ENCODE data around the gene SMAD5.

The SMAD5 gene

GRCh38 chr5:136155761-136156160 lies 23.1 kb downstream of the SMAD5 start:
- Mint-ChIP-seq H3K4me3 (no peak overlapping the region), H3K4me1 (ENCODE audit: low read depth) (no peaks in the 10 kb centered on the region), H3K9me3 (no peaks in the 10 kb centered on the region)

GRCh38 chr5:136157514-136157913 lies 24.9 kb downstream of the SMAD5 start:
- H3K4me3 Mint-ChIP-seq: no peak overlapping the region

More at GRCh38 chr5:136155761-136156160, 23.1 kb downstream of the SMAD5 start:
- Mint-ChIP-seq H3K27ac (no peak overlapping the region), H3K27me3 (ENCODE audit: low read depth) (no peaks in the 10 kb centered on the region), H3K36me3 (ENCODE audit: low read depth) (peaks cover 10% of the 10 kb centered on the region)

DNA sequence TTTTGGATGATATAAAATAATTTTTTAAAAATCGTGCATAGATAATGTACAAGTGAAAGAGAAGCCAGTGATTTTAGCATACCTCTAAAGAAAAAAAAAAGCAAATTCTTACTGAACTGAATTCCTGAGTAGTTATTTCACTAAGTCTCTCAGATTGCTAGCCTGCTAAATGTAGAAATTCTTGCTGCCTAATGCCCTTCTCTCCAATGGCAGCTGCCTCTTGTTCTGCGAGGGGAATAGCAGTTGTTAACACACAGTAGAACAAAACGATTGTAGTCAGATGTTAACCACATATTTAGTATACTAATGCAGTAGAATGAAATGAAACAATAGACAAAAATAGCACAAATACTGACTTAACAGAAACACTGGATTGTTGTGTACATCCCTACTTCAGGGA lies 26.8 kb downstream of the SMAD5 start:
- Mint-ChIP-seq H3K4me1 (ENCODE audit: low read depth) (no peaks in the 10 kb centered on the region), H3K27ac (no peak overlapping the region), H3K4me3 (no peak overlapping the region), H3K9me3 (no peaks in the 10 kb centered on the region), H3K27me3 (ENCODE audit: low read depth) (no peaks in the 10 kb centered on the region), H3K36me3 (ENCODE audit: low read depth) (peaks cover 6% of the 10 kb centered on the region)

More at GRCh38 chr5:136157514-136157913, 24.9 kb downstream of the SMAD5 start:
- Mint-ChIP-seq H3K27ac (no peak overlapping the region), H3K27me3 (ENCODE audit: low read depth) (no peaks in the 10 kb centered on the region), H3K9me3 (no peaks in the 10 kb centered on the region), H3K36me3 (ENCODE audit: low read depth) (peaks cover 12% of the 10 kb centered on the region), H3K4me1 (ENCODE audit: low read depth) (no peaks in the 10 kb centered on the region)

DNA sequence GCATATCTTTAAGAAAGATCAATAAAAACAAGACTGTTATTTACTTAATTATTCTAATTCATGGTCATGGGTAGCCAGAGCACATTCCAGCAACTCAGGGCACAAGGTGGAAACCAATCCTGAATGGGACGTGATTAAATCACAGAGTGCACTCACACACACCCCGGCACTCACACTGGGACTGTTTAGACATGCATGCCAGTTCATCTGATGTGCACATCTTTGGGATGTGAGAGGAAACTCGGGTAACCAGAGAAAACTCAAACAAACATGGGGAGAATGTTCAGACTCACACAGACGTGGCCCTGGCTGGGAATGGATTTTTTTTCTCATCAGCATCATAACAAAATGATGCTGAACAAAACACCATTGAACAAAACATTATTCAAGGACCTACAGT lies 29.4 kb downstream of the SMAD5 start:
- Mint-ChIP-seq H3K4me3 (no peak overlapping the region), H3K27ac (no peak overlapping the region), H3K4me1 (ENCODE audit: low read depth) (no peaks in the 10 kb centered on the region), H3K27me3 (ENCODE audit: low read depth) (no peaks in the 10 kb centered on the region), H3K36me3 (ENCODE audit: low read depth) (peaks cover 3% of the 10 kb centered on the region), H3K9me3 (no peaks in the 10 kb centered on the region)

DNA sequence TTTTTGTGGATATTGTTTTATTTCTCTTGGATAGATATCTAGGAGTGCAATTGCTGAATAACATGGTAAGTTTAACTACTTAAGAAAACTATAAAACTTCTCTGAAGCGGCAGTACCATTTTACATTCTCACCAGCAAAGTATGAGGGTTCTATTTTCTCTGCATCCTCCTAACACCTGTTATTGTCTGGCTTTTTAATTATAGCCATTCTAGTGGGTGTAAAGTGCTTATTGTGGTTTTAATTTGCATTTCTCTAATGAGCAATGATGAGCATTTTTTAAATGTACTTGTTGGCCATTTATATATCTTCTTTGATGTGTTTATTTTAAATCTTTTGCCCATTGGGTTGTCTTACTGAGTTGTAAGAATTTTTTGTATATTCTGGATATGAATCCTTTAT lies 31.6 kb downstream of the SMAD5 start:
- Mint-ChIP-seq H3K27me3 (ENCODE audit: low read depth) (no peaks in the 10 kb centered on the region), H3K4me3 (no peak overlapping the region), H3K27ac (no peak overlapping the region), H3K4me1 (ENCODE audit: low read depth) (no peaks in the 10 kb centered on the region), H3K9me3 (no peaks in the 10 kb centered on the region), H3K36me3 (ENCODE audit: low read depth) (peaks cover 6% of the 10 kb centered on the region)

DNA sequence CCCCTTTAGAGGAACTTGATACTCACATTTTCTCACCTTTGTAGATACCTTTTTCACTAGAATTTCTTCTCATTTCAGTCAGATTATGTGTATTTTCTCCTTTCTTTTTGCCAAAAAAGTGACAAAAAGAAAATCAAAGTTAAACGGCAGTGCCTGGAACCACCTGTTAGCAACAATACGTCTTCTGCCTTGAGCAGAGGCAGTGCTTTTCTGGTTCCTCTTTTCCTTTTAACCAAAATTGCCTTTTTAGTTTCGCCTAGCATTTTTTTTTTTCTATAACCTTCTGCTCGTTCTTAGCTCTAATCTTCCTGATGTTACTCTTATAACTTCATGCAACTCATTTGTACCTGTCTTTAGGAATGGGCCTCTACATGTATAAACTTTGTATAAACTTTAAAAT lies 34.3 kb downstream of the SMAD5 start:
- H3K27me3 Mint-ChIP-seq (ENCODE audit: low read depth): no peaks in the 10 kb centered on the region
- no peaks in the 10 kb centered on the region for H3K4me1 Mint-ChIP-seq (ENCODE audit: low read depth)
- H3K36me3 Mint-ChIP-seq (ENCODE audit: low read depth): peaks cover 4% of the 10 kb centered on the region
- H3K27ac Mint-ChIP-seq: no peak overlapping the region
- H3K4me3 Mint-ChIP-seq: no peak overlapping the region
- no peaks in the 10 kb centered on the region for H3K9me3 Mint-ChIP-seq

DNA sequence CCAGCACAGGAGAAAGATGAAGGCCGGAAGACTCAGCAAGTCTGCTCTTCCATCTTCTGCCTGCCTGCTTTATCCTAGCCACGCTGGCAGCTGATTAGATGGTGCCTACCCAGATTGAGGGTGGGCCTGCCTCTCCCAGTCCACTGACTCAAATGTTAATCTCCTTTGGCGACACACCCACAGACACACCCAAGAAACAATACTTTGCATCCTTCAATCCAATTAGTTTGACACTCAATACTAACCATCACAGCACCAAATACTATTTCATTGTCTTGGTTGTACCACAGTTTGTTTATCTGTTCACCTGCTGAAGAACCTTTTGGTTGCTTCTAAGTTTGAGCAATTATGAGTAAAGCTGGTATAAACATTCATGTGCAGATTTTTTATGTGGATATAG lies 36.6 kb downstream of the SMAD5 start:
- peaks cover 4% of the 10 kb centered on the region for H3K36me3 Mint-ChIP-seq (ENCODE audit: low read depth)
- no peaks in the 10 kb centered on the region for H3K9me3 Mint-ChIP-seq
- no peaks in the 10 kb centered on the region for H3K4me1 Mint-ChIP-seq (ENCODE audit: low read depth)
- H3K27me3 Mint-ChIP-seq (ENCODE audit: low read depth): no peaks in the 10 kb centered on the region
- no peak overlapping the region for H3K4me3 Mint-ChIP-seq
- H3K27ac Mint-ChIP-seq: no peak overlapping the region

DNA sequence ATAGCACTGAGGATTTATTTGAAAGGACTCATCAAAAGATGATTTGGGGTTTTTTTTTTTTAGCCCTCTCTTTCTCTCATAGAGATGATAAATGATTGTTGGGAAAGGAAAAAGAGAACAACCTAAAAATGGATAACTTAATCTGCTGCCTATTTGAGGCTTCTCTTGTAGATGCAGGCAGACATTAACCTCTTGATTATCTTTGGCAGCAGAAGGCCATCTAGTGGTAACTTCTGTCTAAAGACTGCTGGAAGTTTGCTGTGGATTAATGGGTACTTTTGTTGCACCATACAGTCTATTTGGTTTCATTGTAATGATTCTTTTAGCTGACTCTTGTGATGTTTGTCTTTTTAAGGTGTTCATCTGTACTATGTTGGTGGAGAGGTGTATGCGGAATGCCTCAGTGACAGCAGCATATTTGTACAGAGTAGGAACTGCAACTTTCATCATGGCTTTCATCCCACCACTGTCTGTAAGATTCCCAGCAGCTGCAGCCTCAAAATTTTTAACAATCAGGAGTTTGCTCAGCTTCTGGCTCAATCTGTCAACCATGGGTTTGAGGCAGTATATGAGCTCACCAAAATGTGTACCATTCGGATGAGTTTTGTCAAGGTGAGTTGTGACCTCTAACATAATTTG lies 41.5 kb downstream of the SMAD5 start:
- no peaks in the 10 kb centered on the region for H3K4me1 Mint-ChIP-seq (ENCODE audit: low read depth)
- no peaks in the 10 kb centered on the region for H3K9me3 Mint-ChIP-seq
- peaks cover 4% of the 10 kb centered on the region for H3K36me3 Mint-ChIP-seq (ENCODE audit: low read depth)
- no peak overlapping the region for H3K27ac Mint-ChIP-seq
- no peaks in the 10 kb centered on the region for H3K27me3 Mint-ChIP-seq (ENCODE audit: low read depth)
- H3K4me3 Mint-ChIP-seq: no peak overlapping the region

GRCh38 chr5:136182618-136183017 lies 50.0 kb downstream of the SMAD5 start:
- peaks cover 1% of the 10 kb centered on the region for H3K36me3 Mint-ChIP-seq (ENCODE audit: low read depth)
- H3K4me3 Mint-ChIP-seq: no peak overlapping the region
- H3K27ac Mint-ChIP-seq: no peak overlapping the region
- H3K4me1 Mint-ChIP-seq (ENCODE audit: low read depth): no peaks in the 10 kb centered on the region
- no peaks in the 10 kb centered on the region for H3K27me3 Mint-ChIP-seq (ENCODE audit: low read depth)
- H3K9me3 Mint-ChIP-seq: no peaks in the 10 kb centered on the region

DNA sequence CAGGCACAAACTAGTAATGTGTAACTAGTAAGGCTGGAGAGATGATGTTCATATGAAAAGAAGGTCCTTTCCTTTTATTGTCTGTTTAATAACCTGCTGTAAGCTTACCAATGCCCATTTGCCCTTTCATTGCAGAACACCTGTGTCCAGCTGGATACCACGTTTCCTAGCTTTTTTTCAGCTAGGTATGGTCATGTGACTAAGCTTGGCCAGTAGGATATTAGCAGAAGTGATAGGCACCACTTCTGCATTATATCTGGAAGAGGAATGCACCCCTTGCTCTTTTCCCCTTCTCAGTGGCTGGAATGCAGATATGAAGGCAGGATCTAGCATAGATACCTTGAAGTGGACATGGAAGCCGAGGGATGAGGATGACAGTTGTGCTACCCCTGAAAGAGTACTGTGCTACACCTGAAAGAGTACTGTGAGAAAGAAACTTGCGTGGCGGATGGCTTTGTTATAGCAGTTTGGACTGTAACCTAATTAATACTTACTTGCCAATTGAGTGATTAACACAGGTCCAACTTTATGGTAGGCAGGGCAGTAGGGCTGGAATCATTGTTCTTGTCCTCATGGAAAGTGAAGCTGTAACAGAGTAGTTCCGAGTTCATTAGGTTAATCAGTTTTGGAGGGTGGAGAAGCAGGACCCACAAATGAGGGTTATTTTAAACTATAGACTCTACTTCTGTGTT lies 53.5 kb downstream of the SMAD5 start:
- H3K27ac Mint-ChIP-seq: no peak overlapping the region

GRCh38 chr5:136186796-136187195 lies 54.2 kb downstream of the SMAD5 start:
- H3K27ac Mint-ChIP-seq: no peak overlapping the region
- no peaks in the 10 kb centered on the region for H3K36me3 Mint-ChIP-seq (ENCODE audit: low read depth)
- H3K4me1 Mint-ChIP-seq (ENCODE audit: low read depth): no peaks in the 10 kb centered on the region
- peaks cover 23% of the 10 kb centered on the region for H3K27me3 Mint-ChIP-seq (ENCODE audit: low read depth)
- no peaks in the 10 kb centered on the region for H3K9me3 Mint-ChIP-seq
- no peak overlapping the region for H3K4me3 Mint-ChIP-seq

More for the DNA sequence above, 53.5 kb downstream of the SMAD5 start:
- Mint-ChIP-seq H3K4me3 (no peak overlapping the region), H3K36me3 (ENCODE audit: low read depth) (no peaks in the 10 kb centered on the region), H3K27me3 (ENCODE audit: low read depth) (peaks cover 17% of the 10 kb centered on the region), H3K9me3 (no peaks in the 10 kb centered on the region), H3K4me1 (ENCODE audit: low read depth) (no peaks in the 10 kb centered on the region)

DNA sequence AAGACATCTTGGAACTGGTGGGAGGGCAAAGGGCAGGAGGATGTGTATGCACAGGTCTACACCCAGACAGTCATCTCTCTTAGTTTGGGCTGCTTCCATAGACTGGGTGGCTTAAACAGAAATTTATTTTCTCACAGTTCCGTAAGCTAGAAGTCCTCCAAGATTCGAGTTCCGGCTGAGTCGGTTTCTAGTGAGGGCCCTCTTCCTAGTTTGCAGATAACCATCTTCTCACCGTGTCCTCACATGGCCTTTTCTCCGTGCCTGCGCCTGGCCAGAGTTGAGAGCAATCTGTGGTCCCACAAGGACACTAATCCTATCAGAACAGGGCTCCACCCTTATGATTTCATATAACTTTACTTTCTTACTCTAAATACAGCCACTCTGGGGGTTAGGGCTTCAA lies 56.2 kb downstream of the SMAD5 start:
- no peaks in the 10 kb centered on the region for H3K9me3 Mint-ChIP-seq
- H3K4me3 Mint-ChIP-seq: no peak overlapping the region
- H3K36me3 Mint-ChIP-seq (ENCODE audit: low read depth): no peaks in the 10 kb centered on the region
- H3K27ac Mint-ChIP-seq: no peak overlapping the region
- no peaks in the 10 kb centered on the region for H3K4me1 Mint-ChIP-seq (ENCODE audit: low read depth)
- H3K27me3 Mint-ChIP-seq (ENCODE audit: low read depth): peaks cover 36% of the 10 kb centered on the region

GRCh38 chr5:136190091-136190720 lies 57.6 kb downstream of the SMAD5 start:
- Mint-ChIP-seq H3K27ac (no peak overlapping the region), H3K9me3 (no peaks in the 10 kb centered on the region), H3K4me1 (ENCODE audit: low read depth) (no peaks in the 10 kb centered on the region), H3K36me3 (ENCODE audit: low read depth) (no peaks in the 10 kb centered on the region), H3K27me3 (ENCODE audit: low read depth) (peaks cover 40% of the 10 kb centered on the region), H3K4me3 (no peak overlapping the region)

DNA sequence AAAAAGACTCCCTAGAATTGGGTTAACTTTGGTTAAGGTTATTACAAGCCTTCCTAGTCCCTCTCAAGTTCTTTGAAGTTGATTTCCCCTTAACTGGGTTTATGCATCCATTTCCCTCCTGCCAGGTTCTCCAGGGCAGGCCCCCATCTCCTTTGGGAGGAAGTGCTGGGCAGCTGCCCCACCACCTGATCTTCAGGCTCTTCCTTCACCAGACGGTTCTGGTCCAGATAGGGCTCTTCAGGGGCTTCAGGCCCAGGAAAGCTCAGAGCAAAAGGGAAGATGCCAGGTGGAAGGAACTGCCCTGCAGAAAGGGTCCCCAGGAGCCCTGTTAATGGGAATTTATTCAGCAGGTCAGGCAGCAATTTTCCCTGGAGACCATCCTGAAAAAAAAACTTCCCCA lies 58.3 kb downstream of the SMAD5 start:
- no peaks in the 10 kb centered on the region for H3K36me3 Mint-ChIP-seq (ENCODE audit: low read depth)
- peaks cover 40% of the 10 kb centered on the region for H3K27me3 Mint-ChIP-seq (ENCODE audit: low read depth)
- no peak overlapping the region for H3K27ac Mint-ChIP-seq
- no peaks in the 10 kb centered on the region for H3K4me1 Mint-ChIP-seq (ENCODE audit: low read depth)
- H3K4me3 Mint-ChIP-seq: no peak overlapping the region
- H3K9me3 Mint-ChIP-seq: no peaks in the 10 kb centered on the region
